Stimulated activated memory B cell treated with anti-CD40 and anti-IgM and Interleukin-4, amounts not matched to agents 10 μg/mL and 1 μg/mL and 100 μg/mL, for 72 hours (primary cell): ENCODE data around the gene RASSF7.

ENCODE experiments used
- ATAC-seq: fragments of 150-1000 bp; cut with Tn5 transposase; 2 replicates; pipeline ENCODE4 v1.10.0; 2021
- H3K27ac Mint-ChIP-seq: one replicate; pipeline ENCODE4 v1.8.0; 2022; ENCODE audit warnings: mild to moderate bottlenecking, mixed read lengths
- H3K27me3 Mint-ChIP-seq: one replicate; pipeline ENCODE4 v1.8.0; 2022; ENCODE audit warnings: mixed read lengths
- H3K36me3 Mint-ChIP-seq: one replicate; pipeline ENCODE4 v1.8.0; 2022; ENCODE audit warnings: mixed read lengths
- H3K4me1 Mint-ChIP-seq: one replicate; pipeline ENCODE4 v1.8.0; 2022; ENCODE audit warnings: mixed read lengths
- H3K4me3 Mint-ChIP-seq: one replicate; pipeline ENCODE4 v1.8.0; 2022; ENCODE audit warnings: mild to moderate bottlenecking, moderate library complexity, mixed read lengths
- H3K9me3 Mint-ChIP-seq: one replicate; pipeline ENCODE4 v1.8.0; 2022; ENCODE audit warnings: mixed read lengths

RASSF7 gene

DNA sequence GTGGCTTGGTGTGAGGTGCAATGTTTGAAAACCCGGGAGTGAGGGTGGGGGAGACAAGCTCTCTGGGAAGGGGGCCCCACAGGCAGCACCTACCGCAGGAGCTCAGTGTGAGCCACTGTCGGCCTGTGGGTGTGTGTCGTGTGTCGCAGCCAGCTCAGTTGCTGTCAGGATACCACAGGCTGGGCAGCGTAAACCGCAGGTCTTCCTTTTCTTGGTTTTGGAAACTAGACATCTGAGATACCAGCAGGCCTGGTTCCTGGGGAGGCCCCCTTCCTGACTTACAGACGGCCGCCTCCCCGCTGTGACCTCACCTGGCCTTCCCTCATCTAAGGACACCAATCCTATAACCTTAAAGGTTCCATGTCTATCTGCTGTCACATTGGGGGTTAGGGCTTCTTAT lies 35.6 kb downstream of the RASSF7 start:
- H3K27ac Mint-ChIP-seq = no peak overlapping the region
- ATAC-seq = no peak
- H3K4me3 Mint-ChIP-seq = no peak overlapping the region
- peaks cover 35% of the 10 kb centered on the region for H3K36me3 Mint-ChIP-seq
- H3K27me3 Mint-ChIP-seq = no peaks in the 10 kb centered on the region
- no peaks in the 10 kb centered on the region for H3K9me3 Mint-ChIP-seq
- H3K4me1 Mint-ChIP-seq = no peaks in the 10 kb centered on the region

DNA sequence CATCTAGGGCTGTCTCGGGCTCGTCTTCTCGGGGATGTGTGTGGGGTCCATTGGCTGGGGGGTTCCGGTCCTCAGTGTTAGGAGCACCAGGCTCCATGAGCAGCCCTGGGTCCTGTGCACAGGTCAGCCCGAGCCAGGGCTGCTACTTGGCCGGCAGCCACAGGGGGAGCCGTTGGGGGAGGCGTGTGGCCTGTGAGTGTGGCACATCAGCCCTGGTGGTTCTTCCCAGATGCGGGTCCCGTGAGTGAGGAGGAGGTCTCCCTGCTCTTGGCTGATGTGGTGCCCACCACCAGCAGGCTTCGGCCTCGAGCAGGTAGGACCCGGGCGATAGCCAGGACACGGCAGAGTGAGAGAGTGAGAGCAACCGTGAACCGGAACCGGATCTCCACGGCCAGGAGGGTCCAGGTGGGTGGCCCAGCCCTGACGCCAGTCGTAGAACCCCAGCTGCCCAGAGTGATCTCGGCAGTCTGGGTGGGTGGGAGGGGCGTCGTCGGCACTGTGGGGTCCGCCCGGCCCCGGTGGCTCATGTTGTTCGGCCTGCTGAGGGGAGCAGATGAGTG lies 36.5 kb downstream of the RASSF7 start:
- H3K4me3 Mint-ChIP-seq = no peak overlapping the region
- no peak overlapping the region for H3K27ac Mint-ChIP-seq
- H3K27me3 Mint-ChIP-seq = no peaks in the 10 kb centered on the region
- no peaks in the 10 kb centered on the region for H3K4me1 Mint-ChIP-seq
- no peaks in the 10 kb centered on the region for H3K9me3 Mint-ChIP-seq
- ATAC-seq = no peak
- H3K36me3 Mint-ChIP-seq = peaks cover 40% of the 10 kb centered on the region

DNA sequence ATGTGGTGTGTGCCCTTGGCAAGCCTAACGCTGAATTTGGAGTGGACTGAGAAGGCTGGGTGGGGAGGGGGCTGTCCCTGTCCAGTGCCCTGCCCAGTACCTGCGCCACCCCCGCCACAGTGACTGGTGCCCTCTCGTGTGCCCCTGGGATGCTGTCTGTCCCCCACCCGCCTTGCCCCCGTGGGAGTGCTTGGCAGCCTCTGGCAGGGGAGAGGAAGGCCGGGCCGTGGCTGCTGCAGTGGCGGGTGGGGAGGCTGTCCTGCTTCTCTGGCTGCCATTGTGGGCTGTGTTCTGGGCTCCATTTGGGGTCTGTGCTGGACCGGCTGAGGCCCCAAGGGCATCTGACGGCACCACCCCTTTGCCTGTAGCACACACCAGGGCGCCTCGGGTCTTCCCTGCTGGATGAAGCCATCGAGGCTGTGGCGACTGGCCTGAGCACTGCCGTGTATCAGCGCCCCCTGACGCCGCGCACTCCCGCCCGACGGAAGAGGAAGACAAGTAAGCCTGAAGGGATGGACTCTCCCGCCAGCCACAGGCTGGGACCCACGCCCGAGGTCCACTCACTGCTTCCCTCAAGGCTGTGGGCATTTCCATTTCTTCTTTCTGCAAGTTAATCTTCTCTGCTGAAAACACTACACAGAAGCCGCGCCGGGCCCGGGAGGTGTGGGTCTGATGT lies 37.4 kb downstream of the RASSF7 start:
- no peak for ATAC-seq
- H3K36me3 Mint-ChIP-seq = peaks cover 31% of the 10 kb centered on the region
- no peak overlapping the region for H3K27ac Mint-ChIP-seq
- H3K9me3 Mint-ChIP-seq = no peaks in the 10 kb centered on the region
- H3K27me3 Mint-ChIP-seq = no peaks in the 10 kb centered on the region
- no peaks in the 10 kb centered on the region for H3K4me1 Mint-ChIP-seq
- H3K4me3 Mint-ChIP-seq = no peak overlapping the region

DNA sequence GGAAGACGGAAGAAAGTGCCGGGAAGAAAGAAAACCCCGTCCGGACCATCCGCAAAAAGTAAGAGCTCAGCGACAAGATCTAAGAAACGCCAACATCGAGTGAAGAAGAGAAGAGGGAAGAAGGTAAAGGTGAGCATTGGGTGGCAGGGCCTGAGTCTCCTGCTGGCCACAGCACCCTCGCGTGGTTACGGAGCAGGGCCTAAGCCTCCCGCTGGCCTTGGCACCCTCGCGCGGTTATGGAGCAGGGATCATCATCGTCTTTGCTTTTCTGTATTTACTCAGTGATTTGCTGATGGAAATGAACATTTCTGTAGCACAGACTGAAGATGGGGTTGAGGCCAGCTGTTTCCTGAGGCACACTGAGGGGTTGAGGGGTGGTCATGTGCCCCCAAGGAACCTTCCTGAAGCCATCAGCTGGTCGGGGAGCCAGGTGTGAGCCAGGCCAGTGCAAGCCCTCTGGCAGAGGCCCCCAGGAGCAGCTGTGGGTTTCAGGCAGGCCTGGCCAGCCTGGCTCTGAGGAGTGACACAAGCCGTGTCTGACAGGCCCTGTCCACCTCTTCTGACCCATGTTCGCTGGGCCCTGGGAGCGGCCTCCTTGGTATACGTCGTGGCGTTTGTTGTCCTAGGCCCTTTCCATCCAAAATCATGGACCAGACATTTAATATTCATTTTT lies 40.9 kb downstream of the RASSF7 start:
- H3K4me1 Mint-ChIP-seq = no peaks in the 10 kb centered on the region
- H3K9me3 Mint-ChIP-seq = no peaks in the 10 kb centered on the region
- H3K27me3 Mint-ChIP-seq = no peaks in the 10 kb centered on the region
- H3K36me3 Mint-ChIP-seq = peaks cover 33% of the 10 kb centered on the region
- H3K27ac Mint-ChIP-seq = no peak overlapping the region
- no peak for ATAC-seq
- H3K4me3 Mint-ChIP-seq = no peak overlapping the region

DNA sequence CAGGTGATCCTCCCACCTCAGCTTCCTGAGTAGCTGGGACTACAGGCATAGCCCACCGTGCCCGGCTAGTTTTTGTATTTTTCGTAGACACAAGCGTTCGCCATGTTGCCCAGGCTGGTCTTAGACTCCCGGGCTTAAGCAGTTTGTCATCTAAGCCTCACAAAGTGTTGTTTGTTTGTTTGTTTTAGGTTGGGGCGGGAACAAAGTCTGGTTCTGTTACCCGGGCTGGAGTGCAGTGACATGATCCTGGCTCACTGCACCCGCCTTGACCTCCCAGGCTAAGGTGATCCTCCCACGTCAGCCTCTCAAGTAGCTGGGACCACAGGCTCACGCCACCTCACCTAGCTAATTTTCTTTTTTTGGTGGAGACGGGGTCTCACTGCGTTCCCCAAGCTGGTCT lies 42.4 kb downstream of the RASSF7 start:
- ATAC-seq = no peak
- H3K9me3 Mint-ChIP-seq = no peaks in the 10 kb centered on the region
- no peaks in the 10 kb centered on the region for H3K27me3 Mint-ChIP-seq
- peaks cover 34% of the 10 kb centered on the region for H3K36me3 Mint-ChIP-seq
- H3K4me3 Mint-ChIP-seq = no peak overlapping the region
- H3K4me1 Mint-ChIP-seq = no peaks in the 10 kb centered on the region
- H3K27ac Mint-ChIP-seq = no peak overlapping the region

DNA sequence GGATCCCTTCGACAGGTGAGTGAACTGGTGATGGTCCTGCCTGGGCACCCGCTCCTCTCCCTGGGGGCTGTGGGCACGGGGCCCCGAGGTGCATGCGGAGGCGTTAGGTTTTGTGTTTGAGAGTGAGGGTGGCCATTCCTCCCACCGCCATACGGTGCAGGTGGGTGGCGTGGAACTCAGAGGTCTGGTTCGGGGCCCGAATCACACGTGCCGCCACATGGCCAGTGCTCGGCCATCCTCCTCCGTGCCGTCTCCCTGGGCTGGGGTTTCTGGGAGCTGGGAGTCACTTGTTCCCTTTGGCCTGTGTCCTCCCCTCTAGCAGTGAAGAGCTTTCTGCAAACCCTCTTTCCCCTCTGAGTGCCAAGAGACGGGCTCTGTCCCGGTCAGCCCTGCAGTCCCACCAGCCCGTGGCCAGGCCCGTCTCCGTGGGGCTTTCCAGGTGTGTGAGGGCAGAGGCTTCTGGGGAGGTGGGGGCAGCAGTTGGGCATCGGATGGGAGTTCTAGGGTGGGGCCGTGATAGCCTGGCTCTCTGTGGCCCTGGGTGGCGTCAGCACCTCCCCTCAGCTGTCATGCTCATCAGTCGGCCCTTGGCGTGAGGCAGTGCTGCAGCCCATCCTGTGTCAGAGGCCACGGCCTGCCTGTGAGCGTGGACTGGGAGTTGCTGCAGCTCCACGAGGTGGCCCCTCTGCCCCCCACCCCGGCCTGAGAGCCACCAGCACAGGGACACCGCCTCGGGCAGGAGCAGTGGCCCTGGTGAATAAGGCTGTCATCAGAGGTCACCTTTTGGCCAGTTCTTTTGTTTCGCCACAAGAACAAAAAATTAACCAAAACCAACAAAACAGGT lies 44.7 kb downstream of the RASSF7 start:
- no peaks in the 10 kb centered on the region for H3K9me3 Mint-ChIP-seq
- H3K27ac Mint-ChIP-seq = no peak overlapping the region
- H3K4me1 Mint-ChIP-seq = no peaks in the 10 kb centered on the region
- H3K36me3 Mint-ChIP-seq = peaks cover 42% of the 10 kb centered on the region
- no peaks in the 10 kb centered on the region for H3K27me3 Mint-ChIP-seq
- no peak overlapping the region for H3K4me3 Mint-ChIP-seq
- no peak for ATAC-seq

DNA sequence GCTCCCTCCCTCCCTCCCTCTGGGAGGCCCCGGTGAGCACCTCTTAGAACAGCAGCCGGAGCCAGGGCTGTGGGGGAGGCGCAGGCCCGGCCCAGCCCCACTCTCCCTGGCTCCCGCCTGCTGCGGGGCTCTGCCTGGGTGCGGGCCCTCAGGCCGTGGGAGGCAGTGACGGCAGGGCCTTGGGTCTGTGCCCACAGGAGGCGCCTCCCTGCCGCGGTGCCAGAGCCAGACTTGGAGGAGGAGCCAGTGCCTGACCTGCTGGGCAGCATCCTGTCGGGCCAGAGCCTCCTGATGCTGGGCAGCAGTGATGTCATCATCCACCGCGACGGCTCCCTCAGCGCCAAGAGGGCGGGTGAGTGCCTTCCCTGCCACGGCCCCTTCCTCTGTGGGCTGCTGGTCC lies 45.5 kb downstream of the RASSF7 start:
- ATAC-seq = no peak
- Mint-ChIP-seq H3K4me3 (no peak overlapping the region), H3K4me1 (no peaks in the 10 kb centered on the region), H3K27ac (no peak overlapping the region), H3K9me3 (no peaks in the 10 kb centered on the region), H3K27me3 (no peaks in the 10 kb centered on the region), H3K36me3 (peaks cover 47% of the 10 kb centered on the region)

DNA sequence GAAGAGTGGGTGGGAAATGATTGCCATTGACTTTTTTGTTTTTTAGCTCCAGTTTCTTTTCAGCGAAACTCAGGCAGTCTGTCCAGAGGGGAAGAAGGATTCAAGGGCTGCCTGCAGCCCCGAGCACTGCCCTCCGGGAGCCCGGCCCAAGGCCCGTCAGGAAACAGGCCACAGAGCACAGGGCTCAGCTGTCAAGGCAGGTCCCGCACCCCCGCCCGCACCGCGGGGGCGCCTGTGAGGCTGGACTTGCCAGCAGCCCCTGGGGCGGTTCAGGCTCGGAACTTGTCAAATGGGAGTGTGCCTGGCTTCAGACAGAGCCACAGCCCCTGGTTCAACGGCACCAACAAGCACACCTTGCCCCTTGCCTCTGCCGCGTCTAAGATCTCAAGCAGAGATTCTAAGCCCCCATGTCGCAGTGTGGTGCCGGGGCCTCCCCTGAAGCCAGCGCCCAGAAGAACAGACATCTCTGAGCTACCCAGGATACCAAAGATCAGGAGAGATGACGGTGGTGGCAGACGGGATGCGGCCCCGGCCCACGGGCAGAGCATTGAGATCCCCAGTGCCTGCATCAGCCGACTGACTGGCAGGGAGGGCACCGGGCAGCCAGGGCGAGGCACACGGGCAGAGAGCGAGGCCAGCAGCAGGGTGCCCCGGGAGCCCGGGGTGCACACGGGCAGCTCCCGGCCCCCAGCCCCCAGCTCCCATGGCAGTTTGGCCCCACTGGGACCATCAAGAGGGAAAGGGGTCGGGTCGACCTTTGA lies 46.4 kb downstream of the RASSF7 start:
- no peaks in the 10 kb centered on the region for H3K4me1 Mint-ChIP-seq
- no peak for ATAC-seq
- no peaks in the 10 kb centered on the region for H3K27me3 Mint-ChIP-seq
- H3K4me3 Mint-ChIP-seq = no peak overlapping the region
- no peak overlapping the region for H3K27ac Mint-ChIP-seq
- peaks cover 37% of the 10 kb centered on the region for H3K36me3 Mint-ChIP-seq
- H3K9me3 Mint-ChIP-seq = no peaks in the 10 kb centered on the region

DNA sequence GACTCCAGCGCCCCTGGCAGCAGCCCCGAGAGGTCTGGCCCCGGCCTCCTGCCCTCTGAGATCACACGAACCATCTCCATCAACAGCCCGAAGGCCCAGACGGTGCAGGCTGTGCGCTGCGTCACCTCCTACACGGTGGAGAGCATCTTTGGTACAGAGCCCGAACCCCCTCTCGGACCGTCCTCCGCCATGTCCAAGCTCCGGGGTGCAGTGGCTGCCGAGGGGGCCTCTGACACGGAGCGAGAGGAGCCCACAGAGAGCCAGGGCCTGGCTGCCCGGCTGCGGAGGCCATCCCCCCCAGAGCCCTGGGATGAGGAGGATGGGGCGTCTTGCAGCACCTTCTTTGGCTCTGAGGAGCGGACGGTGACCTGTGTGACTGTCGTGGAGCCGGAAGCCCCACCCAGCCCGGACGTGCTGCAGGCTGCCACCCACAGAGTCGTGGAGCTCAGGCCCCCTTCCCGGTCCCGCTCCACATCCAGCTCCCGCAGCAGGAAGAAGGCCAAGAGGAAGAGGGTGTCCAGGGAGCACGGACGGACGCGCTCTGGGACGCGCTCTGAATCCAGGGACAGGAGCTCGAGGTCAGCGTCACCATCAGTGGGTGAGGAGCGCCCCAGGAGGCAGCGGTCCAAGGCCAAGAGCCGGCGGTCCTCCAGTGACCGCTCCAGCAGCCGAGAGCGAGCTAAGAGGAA lies 47.3 kb downstream of the RASSF7 start:
- Mint-ChIP-seq H3K4me1 (peaks cover 9% of the 10 kb centered on the region), H3K36me3 (peaks cover 36% of the 10 kb centered on the region), H3K27ac (no peak overlapping the region), H3K27me3 (no peaks in the 10 kb centered on the region), H3K4me3 (no peak overlapping the region), H3K9me3 (no peaks in the 10 kb centered on the region)
- ATAC-seq = no peak

DNA sequence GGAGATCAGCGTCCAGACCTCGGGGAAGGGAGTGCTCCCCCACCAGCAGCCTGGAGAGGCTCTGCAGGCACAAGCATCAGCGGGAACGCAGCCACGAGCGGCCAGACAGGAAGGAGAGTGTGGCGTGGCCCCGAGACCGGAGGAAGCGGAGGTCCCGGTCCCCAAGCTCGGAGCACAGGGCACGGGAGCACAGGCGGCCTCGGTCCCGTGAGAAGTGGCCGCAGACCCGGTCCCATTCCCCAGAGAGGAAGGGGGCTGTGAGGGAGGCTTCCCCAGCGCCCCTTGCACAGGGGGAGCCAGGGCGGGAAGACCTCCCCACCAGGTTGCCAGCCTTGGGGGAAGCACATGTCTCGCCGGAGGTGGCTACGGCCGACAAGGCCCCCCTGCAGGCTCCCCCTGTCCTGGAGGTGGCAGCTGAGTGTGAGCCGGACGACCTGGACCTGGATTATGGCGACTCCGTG lies 48.1 kb downstream of the RASSF7 start:
- no peaks in the 10 kb centered on the region for H3K27me3 Mint-ChIP-seq
- H3K9me3 Mint-ChIP-seq = no peaks in the 10 kb centered on the region
- ATAC-seq = no peak
- peaks cover 35% of the 10 kb centered on the region for H3K36me3 Mint-ChIP-seq
- H3K27ac Mint-ChIP-seq = no peak overlapping the region
- H3K4me3 Mint-ChIP-seq = no peak overlapping the region
- H3K4me1 Mint-ChIP-seq = peaks cover 16% of the 10 kb centered on the region

DNA sequence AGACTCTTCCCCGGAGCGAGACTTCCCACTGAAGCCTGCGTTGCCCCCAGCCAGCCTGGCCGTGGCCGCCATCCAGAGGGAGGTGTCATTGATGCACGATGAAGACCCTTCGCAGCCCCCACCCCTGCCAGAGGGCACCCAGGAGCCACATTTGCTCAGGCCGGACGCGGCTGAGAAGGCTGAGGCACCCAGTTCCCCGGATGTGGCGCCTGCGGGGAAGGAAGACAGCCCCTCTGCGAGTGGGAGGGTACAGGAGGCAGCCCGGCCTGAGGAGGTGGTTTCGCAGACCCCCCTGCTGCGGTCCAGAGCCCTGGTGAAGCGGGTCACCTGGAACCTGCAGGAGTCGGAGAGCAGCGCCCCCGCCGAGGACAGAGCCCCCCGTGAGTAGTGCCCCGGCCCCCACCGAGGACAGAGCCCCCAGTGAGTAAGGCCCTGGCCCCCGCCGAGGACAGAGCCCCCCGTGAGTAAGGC lies 48.6 kb downstream of the RASSF7 start:
- Mint-ChIP-seq H3K27ac (no peak overlapping the region), H3K27me3 (no peaks in the 10 kb centered on the region), H3K4me1 (peaks cover 22% of the 10 kb centered on the region), H3K4me3 (no peak overlapping the region), H3K9me3 (no peaks in the 10 kb centered on the region), H3K36me3 (peaks cover 30% of the 10 kb centered on the region)
- ATAC-seq = no peak

DNA sequence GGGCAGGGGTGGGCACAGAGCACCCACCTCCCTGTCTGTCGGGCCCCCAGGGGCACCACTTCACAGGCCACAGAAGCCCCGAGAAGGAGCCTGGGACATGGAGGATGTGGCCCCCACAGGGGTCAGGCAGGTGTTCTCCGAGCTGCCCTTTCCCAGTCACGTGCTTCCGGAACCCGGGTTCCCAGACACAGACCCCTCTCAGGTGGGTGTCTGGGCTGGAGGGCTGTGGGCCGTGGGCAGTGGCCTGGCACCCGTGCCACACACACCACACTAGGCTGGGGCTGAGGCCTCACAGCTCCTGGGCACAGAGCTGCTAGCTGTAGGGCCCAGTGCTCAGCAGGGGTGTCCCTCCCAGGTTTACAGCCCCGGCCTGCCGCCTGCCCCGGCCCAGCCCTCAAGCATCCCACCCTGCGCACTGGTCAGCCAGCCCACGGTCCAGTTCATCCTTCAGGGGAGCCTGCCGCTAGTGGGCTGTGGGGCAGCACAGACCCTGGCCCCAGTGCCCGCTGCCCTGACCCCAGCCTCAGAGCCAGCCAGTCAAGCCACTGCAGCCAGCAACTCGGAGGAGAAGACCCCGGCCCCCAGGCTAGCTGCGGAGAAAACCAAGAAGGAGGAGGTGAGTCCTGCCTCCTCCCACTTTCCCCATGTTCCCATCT lies 49.5 kb downstream of the RASSF7 start:
- H3K9me3 Mint-ChIP-seq = no peaks in the 10 kb centered on the region
- H3K27me3 Mint-ChIP-seq = no peaks in the 10 kb centered on the region
- no peak overlapping the region for H3K27ac Mint-ChIP-seq
- no peak for ATAC-seq
- peaks cover 24% of the 10 kb centered on the region for H3K36me3 Mint-ChIP-seq
- H3K4me3 Mint-ChIP-seq = no peak overlapping the region
- peaks cover 26% of the 10 kb centered on the region for H3K4me1 Mint-ChIP-seq

DNA sequence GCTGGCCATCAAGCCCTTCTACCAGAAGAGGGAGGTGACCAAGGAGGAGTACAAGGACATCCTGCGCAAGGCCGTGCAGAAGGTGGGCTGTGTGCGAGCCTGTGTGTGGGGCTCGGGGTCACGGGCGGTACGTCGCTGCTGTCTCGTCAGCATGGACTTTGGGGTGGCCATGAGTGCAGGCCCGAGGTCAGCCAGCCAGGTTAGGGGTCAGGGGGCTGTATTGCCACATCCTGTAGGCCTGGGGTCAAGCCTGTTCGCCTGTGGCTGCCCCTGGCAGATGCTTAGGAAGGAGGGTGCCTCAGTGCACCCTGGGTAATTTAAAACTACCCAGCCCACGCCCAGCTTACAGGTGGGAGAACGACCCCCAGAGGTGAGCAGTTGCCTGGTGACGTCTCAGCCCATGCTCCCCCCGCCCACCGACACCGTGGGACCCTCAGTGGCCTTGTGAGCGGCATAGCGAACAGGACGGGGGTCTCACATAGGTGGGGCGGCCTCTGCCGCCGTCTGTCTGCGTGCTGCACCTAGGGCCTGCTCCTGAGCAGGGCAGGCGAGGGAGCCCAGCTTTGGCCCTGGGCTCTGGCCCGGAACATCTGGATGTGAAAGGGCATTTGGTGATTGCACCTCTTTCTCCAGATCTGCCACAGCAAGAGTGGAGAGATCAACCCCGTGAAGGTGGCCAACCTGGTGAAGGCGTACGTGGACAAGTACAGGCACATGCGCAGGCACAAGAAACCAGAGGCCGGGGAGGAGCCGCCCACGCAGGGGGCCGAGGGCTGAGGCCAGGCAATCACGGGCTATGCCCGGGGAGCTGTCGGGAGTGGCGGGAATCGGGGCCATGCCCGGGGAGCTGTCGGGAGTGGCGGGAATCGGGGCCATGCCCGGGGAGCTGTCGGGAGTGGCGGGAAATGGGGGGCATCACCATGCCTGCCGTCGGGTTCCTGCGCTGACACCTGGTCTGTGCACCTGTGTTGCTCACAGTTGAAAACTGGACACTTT lies 50.5 kb downstream of the RASSF7 start:
- H3K27me3 Mint-ChIP-seq = no peaks in the 10 kb centered on the region
- H3K36me3 Mint-ChIP-seq = peaks cover 24% of the 10 kb centered on the region
- no peak overlapping the region for H3K27ac Mint-ChIP-seq
- no peaks in the 10 kb centered on the region for H3K9me3 Mint-ChIP-seq
- H3K4me3 Mint-ChIP-seq = no peak overlapping the region
- peaks cover 29% of the 10 kb centered on the region for H3K4me1 Mint-ChIP-seq
- no peak for ATAC-seq
